ENCODE measurements around the gene FGD5.

FGD5 gene

DNA sequence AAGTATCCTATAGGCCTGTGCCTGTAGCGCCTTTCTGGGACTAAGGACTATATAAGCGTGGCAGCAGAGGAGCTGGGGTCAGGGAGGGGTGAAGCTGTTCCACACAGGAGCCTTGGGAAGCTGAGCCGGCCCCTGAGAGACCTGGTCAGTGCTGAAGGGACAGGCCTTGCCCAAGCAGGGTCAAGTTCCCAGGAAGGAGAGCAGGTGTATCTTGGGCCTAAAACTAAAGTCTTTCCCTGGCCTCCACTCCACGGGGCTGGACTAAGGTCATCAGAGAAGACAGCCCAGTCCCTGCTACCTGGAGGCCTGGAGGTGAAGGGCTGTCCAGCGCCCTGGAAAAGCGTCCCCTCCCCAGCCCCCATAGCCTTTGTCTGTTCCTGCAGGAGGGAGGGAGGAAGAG, 104.7 kb downstream of the FGD5 start:
- no peak for DNase-seq (ENCODE audit: low read depth in 1 of 2, low spot score in 1 of 2)

DNA sequence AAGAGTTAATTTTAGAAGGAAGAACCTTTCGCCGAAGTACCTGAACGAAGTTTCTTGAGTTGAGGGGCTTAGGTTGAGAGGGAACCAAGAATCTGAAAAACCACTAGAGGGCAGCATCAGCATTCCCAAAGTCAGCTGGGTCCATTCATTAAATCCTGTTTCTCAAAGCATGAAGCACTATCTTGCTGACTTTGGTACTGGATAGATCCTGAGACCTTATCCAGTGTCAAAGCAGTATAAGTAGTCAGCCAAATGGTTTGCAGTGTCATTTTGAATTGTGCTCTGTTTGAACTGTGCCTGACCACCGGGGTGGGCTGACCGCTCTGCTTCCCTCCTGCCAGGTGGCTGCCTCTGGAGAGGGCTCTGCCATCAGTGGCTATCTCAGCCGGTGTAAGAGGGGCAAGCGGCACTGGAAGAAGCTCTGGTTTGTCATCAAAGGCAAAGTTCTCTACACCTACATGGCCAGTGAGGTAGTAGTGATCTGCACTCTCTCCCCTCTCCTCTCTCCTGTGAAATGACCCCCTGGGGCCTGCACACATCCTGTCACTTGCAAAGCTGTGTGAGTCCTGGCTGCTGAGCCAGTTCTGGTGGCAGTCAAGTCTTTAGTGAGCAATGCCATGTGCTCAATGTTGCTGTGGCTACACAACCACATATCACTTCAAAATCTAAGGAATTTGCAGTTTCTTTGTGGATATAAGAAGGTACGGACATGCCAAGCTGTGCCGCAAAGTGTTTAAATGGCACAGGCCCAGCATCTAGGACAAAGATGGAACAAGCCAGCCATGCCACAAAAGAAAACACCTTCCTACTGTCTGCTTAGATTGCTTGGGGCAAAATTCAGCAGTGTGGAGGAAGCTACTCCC, 107.2 kb downstream of the FGD5 start:
- DNase-seq (ENCODE audit: low read depth in 1 of 2, low spot score in 1 of 2): no peak

DNA sequence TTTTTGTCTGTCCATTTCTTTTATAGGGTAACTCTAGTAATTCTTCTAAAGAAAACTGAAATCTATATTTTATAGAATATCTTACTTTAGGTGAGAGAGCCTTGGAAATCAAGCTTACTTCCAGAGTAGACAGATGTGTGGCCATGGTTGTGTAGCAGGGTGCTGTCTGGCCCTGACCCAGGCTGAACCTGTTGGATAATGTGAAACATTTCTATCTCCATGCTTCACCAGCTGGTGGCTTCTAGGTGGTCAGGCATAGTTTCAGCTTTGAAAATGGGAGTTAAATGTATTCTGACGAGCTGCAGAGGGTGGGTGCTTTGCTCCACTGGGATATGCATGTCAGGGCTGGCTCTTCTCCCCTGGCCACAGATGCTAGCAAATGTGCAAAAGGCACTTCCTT, 107.8 kb downstream of the FGD5 start:
- DNase-seq (ENCODE audit: low read depth in 1 of 2, low spot score in 1 of 2): no peak

DNA sequence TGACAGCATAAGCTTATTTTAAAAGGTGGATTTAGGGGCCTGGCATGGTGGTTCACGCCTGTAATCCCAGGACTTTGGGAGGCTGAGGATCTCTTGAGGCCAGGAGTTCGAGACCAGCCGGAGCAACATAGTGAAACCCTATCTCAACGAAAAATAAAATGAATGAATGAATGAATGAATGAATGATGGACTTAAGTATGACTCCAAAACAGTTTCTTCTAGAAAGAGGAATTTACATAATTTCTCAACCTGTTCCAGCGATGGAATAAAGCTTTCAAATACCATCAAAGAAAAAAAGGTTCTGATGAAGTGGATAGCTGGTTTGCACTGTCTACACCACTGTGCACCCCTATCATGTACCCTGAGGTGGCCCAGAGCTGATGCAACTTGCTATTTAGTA, 108.5 kb downstream of the FGD5 start:
- no peak for DNase-seq (ENCODE audit: low read depth in 1 of 2, low spot score in 1 of 2)

DNA sequence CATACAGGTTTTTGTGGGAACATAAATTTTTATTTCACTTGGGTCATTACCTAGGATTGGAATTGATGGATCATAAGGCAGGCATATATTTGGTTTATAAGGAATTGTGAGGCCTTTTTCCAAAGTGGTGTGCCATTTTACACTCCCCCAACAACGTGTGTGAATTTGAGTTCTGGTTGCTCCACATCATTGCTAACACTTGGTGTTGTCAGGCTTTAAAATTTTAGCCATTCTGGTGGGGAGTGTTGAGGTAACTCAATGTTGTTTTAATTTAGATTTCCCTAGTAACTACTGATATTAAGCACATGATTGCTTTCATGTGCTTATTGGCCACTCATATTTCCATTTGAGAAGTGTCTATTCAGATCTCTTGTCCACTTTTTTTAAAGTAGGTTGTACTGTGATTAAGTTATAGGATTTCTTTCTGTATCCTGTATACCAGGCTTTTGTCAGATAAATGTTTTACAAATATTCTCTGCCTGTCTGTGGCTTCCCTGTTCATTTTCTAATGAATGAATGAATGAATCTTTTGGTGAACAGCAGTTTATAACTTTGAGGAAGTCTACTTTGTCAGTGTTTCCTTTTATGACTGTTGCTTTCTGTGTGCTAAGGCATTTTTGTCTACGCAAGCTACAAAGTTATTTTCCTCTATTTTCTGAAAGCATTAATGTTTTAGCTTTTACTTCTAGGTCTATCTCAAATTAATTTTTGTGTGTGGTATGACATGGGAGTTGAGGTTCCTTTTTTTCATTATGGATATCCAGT, 110.7 kb downstream of the FGD5 start:
- DNase-seq (ENCODE audit: low read depth in 1 of 2, low spot score in 1 of 2): no peak

DNA sequence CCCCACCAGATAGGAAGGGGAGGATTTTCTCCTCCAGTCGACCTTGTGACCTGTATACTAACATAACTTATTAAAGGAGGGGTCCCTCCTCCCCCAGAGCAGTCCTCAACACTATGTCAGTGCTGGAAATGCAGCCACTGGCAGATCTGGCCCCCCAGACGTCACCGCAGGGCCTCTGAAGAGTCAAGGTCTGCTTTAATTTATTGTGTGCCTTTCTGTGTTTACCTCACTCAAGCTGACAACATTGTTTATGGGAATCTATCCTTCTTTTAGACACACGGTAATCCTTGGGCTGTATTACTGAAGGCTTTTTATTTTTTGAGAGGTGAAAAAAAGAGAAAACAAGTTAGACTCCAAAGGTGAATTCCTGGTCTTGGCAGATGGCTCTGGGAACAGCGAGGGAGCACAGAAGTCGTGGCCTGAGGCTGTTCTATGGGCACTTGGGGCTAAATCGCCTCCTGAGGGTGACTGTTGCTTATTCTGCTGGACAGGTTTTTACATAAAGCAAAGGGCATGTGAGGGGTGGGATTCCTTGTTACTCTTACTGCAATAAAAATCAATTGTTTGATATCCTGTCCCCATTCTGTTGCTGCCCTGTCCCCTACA, 115.2 kb downstream of the FGD5 start:
- no peak for DNase-seq (ENCODE audit: low read depth in 1 of 2, low spot score in 1 of 2)

DNA sequence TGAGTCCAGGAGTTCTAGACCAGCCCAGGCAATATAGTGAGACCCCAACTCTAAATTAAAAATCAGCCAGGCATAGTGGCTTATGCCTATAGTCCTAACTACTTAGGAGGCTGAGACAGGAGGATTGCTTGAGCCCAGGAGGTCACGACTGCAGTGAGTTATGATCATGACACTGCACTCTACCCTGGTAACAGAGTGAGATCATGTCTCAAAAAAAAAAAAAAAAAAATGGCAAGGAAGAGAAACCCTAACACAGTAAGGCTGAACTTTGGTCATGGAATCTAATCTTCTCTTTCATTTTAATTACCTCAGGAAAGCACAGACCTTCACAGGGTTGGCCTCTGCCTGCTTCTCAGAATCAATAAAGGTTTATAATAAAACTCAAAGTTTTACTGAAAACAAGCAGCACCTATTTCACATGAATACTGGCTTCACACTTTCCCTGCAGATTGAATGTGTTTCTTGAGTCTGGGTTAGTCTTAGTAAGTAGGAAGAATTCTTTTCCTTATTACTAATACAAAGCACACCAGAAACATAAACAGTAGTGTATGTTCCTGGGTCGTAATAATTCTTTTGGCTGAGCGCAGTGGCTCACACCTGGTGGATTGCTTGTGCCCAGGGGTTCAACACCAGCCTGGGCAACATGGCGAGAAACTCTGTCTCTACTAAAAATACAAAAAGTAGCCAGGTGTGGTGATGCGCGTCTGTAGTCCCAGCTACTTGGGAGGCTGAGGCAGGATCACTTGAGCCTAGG, 117.0 kb downstream of the FGD5 start:
- DNase-seq (ENCODE audit: low read depth in 1 of 2, low spot score in 1 of 2): no peak

DNA sequence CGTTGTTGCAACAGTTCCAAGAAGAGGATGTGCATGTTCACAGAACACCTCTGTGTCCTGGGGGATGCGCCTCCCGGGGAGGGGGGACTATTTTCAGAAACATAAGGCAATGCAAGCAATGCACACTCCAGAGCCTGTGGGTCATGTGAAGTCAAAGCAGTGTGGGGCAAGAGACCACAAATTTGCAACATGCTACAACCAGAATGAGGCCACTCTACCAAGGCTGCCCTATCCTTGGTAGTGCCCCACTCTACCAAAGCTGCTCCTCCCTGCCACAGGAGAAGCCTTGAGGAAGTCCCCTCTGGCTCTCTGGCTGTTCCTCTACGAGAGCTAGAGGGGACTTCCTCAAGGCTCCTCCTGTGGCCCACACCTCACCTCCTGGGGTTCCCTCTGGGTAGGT, 120.2 kb downstream of the FGD5 start:
- DNase-seq (ENCODE audit: low read depth in 1 of 2, low spot score in 1 of 2): no peak

DNA sequence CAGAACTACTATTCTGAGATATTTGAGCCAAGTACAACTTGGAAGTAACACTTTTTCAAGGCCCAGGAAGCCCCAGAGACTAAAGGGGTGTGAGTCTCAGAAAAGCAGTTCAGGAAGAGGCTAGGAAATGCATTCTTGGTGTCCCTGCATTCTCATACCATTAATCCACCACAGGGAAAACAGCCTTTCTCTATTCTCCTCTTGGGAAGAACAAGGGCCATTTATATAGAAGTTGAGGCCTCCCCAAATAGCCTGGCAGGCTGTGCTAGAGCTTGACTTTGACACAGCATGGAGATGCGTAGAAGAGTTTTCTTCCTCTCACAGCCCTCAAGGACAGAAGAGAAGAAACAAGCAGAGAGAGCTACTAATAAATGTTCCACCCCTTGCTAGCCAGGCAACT, 123.1 kb downstream of the FGD5 start:
- DNase-seq (ENCODE audit: low read depth in 1 of 2, low spot score in 1 of 2): no peak

DNA sequence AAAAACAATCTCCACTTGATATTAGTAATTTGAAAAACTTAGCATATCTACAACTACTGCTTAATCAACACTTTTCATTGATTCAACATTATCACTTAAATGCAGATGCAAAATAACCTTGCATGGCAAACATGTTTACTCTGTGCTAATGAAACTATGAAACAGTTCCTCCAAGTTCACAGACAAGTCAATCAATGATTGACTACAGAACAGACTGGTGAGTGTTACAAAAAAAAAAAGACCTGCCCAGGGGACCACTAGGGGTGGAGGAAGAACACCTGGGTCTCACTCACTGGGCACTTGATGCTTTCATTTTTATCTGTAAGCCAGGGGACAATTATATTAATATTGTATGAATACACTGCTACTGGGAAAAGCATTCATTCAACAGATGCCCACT, 124.3 kb downstream of the FGD5 start:
- no peak for DNase-seq (ENCODE audit: low read depth in 1 of 2, low spot score in 1 of 2)

DNA sequence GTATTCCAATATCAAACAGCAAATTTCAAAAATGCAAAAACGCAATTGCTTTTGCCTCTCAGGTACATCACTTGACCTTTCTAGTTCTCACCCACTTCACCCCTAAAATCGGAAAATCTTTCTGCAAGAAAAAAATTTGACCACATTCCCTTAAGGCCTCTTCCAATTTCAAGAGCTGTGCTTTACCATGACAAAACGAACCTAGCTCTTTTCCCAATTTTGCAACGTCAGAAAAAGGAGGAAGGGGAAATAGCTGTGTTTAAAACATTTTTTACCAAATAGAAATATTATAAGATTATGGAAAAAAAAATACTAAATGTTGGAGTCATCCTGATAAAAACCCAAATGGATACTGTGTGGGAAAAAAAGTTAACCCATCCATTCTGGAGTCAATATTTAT, 127.5 kb downstream of the FGD5 start:
- no peak for DNase-seq (ENCODE audit: low read depth in 1 of 2, low spot score in 1 of 2)

DNA sequence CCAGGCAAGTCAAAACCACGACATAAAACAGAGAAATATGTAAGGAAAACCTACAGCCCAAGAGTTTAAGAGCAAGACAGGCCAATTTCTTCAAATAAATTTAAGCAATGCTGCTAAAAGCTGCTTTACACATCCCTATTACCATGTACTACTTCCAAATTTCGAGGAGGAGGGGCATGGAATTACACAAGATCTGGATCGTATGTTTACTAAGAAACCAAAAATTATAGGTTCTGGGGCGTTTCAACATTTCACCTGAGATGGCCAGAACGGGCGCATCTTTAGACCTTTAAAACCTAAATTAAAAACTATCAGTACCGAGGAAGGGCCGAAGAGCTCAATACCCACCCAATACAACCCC, 128.0 kb downstream of the FGD5 start:
- no peak for DNase-seq (ENCODE audit: low read depth in 1 of 2, low spot score in 1 of 2)

DNA sequence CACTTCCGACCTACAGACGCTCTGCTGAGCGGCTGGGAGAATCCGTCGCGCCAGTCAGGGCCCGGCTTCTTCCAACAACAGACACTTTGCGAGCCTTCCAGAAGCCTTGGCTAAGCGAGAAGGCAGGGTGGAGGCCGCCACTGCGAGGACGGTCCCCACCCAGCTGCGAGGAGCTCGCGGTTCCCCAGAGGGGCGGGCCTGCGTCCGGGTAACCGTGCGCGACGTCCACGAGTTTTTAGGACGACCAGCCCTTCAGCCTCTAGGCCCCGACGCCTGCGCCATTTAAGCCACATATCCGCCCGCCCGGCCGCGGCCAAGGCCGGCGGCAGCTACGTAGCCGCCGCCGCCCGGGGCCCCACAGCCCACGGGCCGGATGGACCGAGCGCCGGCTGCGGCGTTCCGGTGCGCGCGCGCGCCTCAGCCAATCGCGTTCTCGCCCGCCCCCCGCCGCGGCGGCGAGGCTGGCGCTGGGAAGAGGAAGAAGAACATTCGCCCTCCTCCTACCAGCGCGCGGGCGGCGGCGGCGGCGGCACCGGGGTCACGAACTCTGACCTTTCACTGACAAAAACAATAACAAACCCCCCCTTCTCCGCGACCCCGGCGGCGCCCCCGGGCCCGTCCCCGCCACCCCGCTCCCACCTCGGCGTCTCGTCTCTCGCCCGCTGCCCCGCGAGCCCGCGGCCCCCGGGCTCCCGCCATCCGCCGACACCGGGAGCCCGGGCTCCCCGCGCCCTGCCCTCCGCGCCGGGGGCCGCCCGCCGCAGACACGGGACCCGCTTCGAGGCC, 128.5 kb downstream of the FGD5 start, which contains the start of gene NR2C2:
NR2C2 (plus strand) TSS at position 484 of the 786 bp plus-strand sequence. CDS start 56,332 bp downstream, outside the sequence.
- DNase-seq (ENCODE audit: low read depth in 1 of 2, low spot score in 1 of 2): peak; percentile 75 to 80

DNA sequence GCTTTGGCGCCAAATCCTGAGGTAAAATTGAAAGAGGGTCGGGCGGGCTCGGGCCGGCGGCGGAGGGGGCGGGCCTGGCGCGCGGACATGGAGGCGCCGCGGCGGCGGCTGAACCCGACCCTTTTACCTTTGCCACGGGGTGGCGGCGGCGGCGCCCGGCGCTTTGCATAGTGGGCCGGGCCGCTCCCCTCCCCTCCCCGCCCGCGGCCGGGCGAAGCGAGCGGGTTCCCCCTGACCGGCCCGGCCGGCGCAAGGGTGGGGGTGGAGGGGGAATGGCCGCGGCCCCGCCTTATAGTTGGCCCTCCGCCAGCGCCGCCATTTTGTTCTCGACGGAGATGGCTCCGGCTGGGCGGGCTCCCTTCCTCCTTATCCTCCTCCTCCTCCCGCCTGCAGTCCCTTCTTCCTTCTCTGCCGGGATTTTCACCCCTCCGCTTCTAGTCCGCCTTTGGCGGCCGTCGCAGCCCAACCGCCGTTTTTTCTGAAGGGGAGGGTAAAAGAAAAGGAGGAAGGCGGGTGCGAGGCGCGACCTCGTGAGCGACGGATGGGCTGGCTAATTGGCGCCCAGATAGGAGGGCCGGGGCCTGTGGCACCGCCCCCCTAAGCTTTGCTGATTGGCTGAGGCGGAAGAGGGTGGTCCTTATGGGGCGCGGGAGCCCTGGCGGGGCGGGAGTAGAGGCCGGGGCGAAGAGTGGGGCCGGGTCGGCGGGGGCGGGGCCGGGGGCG, 129.3 kb downstream of the FGD5 start:
- DNase-seq (ENCODE audit: low read depth in 1 of 2, low spot score in 1 of 2): peak; percentile 94 to 95

DNA sequence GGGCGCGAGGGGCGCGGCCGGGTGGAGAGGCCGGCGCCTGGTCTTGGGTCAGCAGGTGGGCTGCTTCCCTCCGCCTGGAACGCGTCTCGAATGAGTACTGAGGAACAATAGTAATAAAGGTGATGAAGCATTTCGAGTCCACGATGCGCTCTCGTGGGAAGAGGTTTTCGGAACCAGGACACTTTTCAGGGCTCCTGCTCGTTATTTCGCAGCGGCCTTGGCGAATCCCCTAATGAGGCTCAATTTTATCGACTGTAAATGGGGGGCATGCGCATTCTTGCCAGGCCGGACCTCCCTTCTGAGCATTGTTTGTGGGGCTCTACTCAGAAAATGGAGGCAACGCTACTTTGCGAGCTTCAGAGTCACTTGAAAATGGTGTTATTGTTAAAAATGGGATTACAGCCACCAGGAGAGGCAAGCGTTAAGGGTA, 129.9 kb downstream of the FGD5 start:
- no peak for DNase-seq (ENCODE audit: low read depth in 1 of 2, low spot score in 1 of 2)

DNA sequence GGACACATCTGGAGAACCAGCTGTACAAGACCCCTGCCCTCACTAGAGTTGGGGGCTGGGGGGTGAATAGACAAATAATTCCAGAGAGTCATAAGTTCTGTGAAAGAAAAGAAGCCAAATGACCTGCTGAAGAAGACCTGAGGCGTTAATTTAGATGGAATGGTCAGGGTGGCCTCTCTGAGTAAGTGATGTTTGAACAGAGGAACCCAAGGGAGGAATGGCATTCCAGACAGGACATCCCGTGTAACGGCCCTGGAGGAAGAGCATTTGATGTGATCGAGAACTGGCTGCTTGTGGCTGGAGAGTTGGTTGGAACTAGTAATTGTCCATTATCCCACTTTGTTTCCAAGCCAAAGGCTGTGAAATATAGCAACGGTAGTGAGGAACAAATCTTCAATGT, 130.4 kb downstream of the FGD5 start:
- DNase-seq (ENCODE audit: low read depth in 1 of 2, low spot score in 1 of 2): no peak

DNA sequence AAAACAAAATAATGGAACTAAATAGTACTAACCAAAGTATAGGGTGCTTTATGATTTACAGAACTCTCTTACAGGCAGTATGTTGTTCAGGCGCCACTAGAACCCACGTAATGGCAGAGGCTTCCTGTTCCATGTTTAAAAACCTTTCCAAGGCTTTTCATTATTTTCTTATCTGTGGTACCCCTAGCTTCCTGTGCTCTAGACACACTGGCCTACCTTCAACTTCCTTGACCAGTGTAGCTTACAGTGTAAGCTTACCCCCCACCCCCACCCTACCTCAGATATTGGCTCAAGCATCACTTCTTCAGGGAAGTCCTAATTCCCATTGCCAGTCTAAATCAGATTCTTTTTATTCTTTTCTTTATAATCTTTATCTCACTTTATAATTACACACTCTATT, 131.5 kb downstream of the FGD5 start:
- DNase-seq (ENCODE audit: low read depth in 1 of 2, low spot score in 1 of 2): no peak

DNA sequence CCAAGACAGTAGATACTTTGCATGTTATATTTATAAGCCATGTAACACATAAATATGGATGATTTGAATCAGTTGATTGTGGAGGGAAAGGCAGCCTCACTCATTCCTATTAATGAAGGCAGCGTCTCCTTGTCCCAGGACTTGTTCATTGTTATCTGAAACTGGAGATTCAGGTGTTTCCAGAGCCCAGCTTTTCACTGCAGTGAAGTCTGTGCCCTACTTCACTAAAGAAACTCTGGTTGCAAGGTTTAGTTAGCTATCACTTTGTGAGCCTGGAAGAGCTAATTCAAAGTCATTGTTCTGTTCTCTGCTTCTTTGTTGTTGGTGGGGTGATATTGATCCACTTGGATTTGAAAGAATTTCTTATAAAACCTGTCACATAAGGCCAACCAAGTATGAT, 138.4 kb downstream of the FGD5 start:
- no peak for DNase-seq (ENCODE audit: low read depth in 1 of 2, low spot score in 1 of 2)

DNA sequence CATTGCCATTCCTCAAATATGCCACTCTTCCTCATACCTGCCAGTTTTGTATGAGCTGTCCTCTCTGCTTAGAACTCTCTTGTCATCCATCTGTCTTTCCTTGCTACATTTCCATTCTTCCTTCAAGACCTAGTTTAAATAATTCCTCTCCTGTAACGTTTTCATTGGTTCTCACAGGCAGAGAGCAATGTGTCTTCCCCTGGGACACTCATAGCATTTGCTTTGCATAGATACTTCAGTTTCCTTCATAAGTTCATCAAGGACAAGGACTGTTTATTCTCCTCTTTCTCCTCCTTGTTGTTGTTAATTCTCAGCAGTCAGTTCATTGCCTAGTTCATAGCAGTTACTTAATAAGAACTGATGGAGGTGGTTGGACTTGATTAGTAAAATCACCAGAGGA, 139.2 kb downstream of the FGD5 start:
- DNase-seq (ENCODE audit: low read depth in 1 of 2, low spot score in 1 of 2): no peak

Data from stimulated activated CD4-positive, alpha-beta T cell treated with anti-CD3 and anti-CD28 coated beads, Interleukin-15, amount 100 ng/mL, for 1 hour (primary cell).